ENCODE data around the gene VNN1.

DNA sequence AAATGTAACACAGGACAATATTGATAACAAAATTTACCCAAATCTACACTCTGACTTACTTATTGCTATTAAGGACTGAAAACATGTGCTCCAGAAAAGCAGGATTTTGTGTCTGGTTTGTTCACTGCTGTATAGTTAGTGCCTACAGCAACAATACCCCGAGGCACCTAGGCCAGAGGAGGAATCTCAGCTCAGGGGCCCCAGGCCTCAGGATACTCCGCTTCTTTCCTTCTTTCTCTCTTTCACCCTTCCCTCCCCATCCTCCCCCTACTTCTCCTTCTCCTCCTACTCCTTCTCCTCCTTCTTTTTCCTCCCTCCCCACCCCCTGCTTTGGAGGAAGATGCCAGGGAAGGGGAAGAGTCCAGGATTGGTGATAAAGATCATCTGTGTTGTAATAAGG, 44.8 kb upstream of the VNN1 start:
- TF ChIP-seq ZNF565 (CRISPR knock-in tag; conservative IDR thresholded peaks at IDR 0.05; ENCODE audit: low read depth) = no peak
- no peak for TF ChIP-seq ZFP30 (CRISPR knock-in tag; IDR thresholded peaks at IDR 0.05)
- TF ChIP-seq, protein P1, sequence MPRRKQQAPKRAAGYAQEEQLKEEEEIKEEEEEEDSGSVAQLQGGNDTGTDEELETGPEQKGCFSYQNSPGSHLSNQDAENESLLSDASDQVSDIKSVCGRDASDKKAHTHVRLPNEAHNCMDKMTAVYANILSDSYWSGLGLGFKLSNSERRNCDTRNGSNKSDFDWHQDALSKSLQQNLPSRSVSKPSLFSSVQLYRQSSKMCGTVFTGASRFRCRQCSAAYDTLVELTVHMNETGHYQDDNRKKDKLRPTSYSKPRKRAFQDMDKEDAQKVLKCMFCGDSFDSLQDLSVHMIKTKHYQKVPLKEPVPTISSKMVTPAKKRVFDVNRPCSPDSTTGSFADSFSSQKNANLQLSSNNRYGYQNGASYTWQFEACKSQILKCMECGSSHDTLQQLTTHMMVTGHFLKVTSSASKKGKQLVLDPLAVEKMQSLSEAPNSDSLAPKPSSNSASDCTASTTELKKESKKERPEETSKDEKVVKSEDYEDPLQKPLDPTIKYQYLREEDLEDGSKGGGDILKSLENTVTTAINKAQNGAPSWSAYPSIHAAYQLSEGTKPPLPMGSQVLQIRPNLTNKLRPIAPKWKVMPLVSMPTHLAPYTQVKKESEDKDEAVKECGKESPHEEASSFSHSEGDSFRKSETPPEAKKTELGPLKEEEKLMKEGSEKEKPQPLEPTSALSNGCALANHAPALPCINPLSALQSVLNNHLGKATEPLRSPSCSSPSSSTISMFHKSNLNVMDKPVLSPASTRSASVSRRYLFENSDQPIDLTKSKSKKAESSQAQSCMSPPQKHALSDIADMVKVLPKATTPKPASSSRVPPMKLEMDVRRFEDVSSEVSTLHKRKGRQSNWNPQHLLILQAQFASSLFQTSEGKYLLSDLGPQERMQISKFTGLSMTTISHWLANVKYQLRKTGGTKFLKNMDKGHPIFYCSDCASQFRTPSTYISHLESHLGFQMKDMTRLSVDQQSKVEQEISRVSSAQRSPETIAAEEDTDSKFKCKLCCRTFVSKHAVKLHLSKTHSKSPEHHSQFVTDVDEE (CRISPR knock-in tag; IDR thresholded peaks at IDR 0.05) = no peak
- TF ChIP-seq RARB (CRISPR knock-in tag; IDR thresholded peaks at IDR 0.05) = no peak
- no peak for TF ChIP-seq ARNTL (CRISPR knock-in tag; IDR thresholded peaks at IDR 0.05; ENCODE audit: borderline replicate concordance, low read depth)
- TF ChIP-seq, protein P2, sequence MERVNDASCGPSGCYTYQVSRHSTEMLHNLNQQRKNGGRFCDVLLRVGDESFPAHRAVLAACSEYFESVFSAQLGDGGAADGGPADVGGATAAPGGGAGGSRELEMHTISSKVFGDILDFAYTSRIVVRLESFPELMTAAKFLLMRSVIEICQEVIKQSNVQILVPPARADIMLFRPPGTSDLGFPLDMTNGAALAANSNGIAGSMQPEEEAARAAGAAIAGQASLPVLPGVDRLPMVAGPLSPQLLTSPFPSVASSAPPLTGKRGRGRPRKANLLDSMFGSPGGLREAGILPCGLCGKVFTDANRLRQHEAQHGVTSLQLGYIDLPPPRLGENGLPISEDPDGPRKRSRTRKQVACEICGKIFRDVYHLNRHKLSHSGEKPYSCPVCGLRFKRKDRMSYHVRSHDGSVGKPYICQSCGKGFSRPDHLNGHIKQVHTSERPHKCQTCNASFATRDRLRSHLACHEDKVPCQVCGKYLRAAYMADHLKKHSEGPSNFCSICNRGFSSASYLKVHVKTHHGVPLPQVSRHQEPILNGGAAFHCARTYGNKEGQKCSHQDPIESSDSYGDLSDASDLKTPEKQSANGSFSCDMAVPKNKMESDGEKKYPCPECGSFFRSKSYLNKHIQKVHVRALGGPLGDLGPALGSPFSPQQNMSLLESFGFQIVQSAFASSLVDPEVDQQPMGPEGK (CRISPR knock-in tag; IDR thresholded peaks at IDR 0.05; ENCODE audit: borderline replicate concordance) = no peak
- TF ChIP-seq, protein P3, sequence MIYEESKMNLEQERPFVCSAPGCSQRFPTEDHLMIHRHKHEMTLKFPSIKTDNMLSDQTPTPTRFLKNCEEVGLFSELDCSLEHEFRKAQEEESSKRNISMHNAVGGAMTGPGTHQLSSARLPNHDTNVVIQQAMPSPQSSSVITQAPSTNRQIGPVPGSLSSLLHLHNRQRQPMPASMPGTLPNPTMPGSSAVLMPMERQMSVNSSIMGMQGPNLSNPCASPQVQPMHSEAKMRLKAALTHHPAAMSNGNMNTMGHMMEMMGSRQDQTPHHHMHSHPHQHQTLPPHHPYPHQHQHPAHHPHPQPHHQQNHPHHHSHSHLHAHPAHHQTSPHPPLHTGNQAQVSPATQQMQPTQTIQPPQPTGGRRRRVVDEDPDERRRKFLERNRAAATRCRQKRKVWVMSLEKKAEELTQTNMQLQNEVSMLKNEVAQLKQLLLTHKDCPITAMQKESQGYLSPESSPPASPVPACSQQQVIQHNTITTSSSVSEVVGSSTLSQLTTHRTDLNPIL (CRISPR knock-in tag; IDR thresholded peaks at IDR 0.05; ENCODE audit: low read depth) = no peak
- no peak for TF ChIP-seq ZFP3 (CRISPR knock-in tag; IDR thresholded peaks at IDR 0.05)
- TF ChIP-seq ESRRG (CRISPR knock-in tag; IDR thresholded peaks at IDR 0.05) = no peak
- TF ChIP-seq ZNF70 (CRISPR knock-in tag; IDR thresholded peaks at IDR 0.05) = no peak
- TF ChIP-seq TOX (CRISPR knock-in tag; IDR thresholded peaks at IDR 0.05; ENCODE audit: borderline replicate concordance) = no peak

Data from SK-N-SH treated with all-trans-retinoic acid at 6 μM for 48 hours (cell line).